ENCODE data around the gene PEAK1.

- TF ChIP-seq GATA2 (IDR thresholded peaks at IDR 0.05; ENCODE audit: low read depth, low read length), result no peak
- no peak for TF ChIP-seq GATA3 (IDR thresholded peaks at IDR 0.05; ENCODE audit: low read depth, low read length)
Observed at GRCh38 chr15:77285057-77285997, 134.6 kb downstream of the PEAK1 start.

Measured in SH-SY5Y (cell line).